ENCODE results near the gene NRM.
"Not testable (repeated sequence)": the region's sequence is repeated elsewhere in the genome, so short reads cannot be mapped to it uniquely, and the experiment has no call there.

The NRM gene

DNA sequence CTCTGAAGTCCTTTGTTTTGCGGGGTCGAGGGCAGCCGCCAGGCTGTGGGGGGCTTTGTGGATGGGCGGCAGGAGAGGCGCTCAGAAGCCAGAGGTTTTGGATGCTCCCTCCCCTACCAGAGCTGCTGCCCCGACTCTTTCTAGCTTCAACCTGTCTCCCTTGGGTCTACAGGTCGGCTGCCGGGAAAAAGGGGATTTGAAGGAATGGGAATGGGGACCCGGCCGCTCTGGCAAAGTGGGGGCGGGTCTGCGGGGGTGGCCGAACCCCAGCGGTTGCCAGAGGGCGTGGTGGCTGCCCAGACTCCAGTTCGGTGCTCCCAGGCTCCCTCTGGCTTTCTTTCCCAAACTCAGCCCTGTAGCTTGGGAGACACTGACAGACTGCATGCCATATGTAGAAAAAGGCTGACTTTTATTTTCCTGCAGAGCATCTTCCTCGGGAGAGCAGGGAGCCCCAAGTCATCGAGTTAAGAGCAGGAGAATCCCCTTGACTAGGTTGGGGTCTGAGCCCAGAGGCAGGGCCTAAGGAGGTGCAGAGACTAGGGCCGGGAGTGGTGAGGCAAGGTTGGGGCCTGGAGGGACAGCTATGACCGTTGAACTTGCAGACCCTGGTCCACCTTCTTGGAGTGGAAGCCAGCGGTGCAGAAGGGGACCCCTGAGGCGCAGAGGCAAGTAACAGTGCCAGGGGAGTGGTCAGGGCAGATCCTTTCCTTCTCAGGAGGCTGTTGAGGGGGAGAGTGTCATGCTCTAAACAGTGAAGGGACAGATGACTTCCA is 2.9 kb downstream of the NRM start:
- peak; percentile 48 for DNase-seq

- peak; percentile 97 for DNase-seq
Observed at GRCh38 chr6:30686908-30687658, 3.7 kb downstream of the NRM start.

DNA sequence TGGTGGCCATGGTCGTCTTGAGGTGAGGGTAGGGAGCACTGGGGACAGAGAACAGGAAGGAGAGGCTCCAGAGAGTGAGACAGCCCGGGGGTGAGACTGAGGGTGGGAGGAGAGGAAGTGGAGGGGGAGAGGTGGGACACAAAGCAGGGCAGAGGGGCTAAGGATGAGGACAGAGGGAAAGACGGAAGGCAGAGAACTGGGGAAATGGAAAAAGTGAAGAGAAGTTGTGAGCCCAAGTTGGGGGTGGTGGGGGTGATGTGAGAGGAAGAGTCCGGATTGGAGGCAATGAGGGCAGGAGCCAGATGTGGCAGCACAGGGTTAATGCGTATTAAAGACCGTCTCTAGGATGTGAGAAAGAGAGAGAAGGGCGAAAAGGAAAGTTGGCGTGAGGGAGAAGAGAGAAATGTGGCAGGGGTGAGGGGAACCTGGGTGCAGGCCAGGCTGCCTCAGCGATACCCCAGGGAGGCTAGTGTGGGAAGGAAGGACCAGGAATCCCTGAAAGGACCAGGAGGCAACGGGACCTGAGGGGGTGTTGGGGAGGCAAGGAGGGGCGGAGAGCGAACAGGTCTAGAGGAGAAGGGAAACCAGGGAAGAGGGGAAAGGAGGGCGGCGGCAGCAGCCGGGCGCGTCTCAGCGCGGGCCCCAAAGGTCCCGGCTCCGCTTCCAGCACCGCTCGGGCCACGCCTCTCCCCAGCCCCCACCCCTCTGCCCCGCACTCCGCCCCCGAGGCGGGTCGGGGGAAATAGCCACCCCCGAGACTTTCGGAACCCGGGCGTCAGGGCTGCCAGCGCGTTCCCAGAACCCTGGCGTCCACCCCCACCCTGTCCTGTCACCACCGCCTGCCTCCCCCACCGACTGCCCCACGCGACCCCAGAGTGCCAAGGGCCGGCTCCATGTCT is 4.5 kb downstream of the NRM start, which contains the start of gene PPP1R18:
PPP1R18 (minus strand) TSS at position 637 of the 899 bp plus-strand sequence; CDS start at position 10, 627 bp downstream.
- peak; percentile 66 for DNase-seq

GRCh38 chr6:30685157-30686008 is 5.4 kb downstream of the NRM start:
- peak; percentile 24 for DNase-seq

GRCh38 chr6:30684386-30685156 is 6.2 kb downstream of the NRM start:
- DNase-seq = peak; percentile 44

DNA sequence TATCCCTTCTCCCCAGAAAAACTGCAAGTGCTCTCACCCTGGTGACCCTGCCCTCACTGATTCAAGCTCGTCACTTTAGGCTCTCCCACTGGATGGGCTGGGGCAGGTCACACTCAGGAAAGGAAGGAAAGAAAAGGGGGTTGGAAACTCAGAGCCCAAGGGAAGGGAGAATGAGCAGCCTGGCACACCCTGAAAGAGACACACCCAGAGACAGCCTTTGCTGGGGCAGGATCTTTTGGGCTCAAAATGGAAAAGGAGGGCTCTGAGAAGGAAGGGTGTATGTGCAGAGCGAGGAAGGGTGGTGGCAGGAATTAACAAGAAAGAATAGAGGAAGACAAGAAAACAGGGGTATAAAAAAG is 6.8 kb downstream of the NRM start:
- DNase-seq = no peak

DNA sequence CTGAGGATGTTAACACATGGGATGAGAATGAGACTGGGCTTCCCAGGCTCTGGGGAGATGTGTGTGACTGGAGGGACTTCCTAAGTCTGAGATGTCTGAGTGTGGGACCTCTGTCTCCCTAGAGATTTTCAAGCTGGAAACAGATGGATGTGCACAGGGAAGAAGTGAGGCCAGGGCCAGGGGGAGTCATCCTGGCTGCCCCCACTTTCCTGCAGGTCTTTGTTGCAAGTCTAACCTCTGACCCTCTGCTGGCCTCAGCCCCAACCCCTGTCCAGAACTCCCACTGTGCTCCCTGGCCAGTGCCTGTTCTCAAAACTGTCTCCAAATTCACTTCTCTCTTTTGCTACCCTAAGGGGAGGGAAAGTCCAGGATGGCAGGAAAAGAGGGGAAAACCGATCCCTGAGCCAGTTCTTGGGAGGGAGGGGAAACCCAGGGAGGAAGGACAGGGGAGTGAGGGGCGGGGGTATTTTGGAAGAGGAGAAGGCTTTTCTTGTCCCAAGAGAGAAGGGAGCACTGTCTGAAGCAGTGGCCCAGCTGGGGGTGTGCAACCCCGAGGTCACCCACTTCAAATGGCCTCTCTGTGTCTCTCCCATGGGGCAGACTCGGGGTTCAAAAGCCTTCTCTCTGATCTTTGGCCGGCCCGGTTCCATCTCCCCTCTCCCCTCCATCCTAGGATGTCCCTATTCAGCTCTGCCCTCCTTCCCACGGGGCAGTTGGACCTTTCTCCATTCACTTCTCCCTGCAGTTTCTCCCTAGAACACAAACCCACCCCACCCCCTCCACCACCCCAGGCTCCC is 7.4 kb downstream of the NRM start:
- no peak for DNase-seq

GRCh38 chr6:30682143-30683117 is 8.4 kb downstream of the NRM start:
- DNase-seq = peak; percentile 93

- no peak for DNase-seq
Observed at GRCh38 chr6:30681766-30682142, 9.0 kb downstream of the NRM start.

DNA sequence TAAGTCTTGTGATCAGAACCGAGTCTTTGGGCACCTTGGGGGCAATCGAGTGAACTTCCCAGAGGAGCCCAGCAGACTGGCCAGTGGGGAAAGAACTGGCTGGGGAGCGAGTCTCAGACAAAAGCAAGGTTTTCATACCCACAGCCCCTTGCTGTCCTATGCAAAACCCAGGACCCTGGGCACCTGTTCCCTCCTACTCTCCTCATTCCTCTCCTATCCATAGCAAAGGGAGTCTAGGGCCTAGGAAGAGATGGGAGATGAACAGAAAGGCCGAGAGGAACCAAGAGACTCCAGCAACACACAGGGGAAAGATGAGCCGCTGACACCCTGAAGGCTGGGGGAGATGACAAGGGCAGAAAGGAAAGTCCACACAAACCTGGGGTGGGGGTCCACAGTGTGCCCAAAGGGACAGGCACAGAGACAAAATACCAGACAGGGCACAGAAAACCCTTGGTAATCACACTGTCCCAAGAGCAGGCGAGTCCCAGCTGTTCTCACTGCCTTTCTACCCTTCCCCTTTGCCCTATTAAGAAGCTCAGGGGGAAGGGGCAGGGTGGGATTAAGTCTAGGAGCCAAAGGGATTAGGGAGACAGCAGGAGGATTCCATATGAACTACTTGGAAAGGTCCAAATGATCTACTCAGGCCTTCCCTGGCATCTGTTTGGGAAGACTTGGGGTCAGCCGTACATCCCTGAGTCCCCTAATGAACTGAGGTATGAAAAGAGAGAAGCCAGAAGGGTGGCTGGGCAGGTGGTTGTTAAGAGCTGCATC is 10.8 kb downstream of the NRM start:
- DNase-seq = no peak

DNA sequence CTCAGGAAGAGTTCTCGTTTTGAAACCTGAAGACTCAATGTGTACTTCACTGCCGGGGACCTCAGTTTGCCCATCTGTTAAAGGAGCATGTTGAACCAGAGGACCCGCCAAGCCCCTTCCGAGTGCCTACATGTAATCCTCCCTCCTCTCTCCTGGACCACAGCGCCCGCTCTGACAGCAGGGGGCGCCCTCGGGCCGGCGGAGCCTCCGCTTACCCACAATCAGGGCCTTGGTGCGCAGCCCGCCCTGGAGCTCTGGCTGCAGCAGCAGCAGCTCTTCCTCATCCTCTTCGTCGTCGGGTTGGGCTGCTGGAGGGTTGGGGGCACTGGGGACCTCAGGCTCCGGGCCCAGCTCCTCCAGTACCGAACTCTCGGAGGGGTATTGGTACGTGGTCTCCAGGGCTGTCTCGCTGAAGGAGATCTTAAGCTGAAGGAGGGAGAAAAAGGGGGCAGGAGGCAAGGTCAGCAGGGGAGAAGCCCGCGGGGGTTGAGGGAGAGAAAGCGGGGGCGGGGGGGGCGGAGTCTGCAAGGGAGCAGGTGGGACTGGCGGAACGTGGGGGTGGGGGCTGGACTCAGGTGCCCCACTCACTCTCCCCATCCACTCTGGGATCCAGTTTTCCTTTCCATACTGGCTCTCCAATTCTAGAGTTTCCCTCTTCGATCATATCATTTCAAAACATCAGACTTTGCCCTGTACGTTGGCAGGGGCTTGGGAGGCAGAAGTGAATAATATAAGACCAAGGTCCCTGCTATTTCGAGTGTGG is 11.6 kb downstream of the NRM start:
- DNase-seq = peak; percentile 75

- DNase-seq = no peak
Observed at GRCh38 chr6:30676660-30677285, 14.0 kb downstream of the NRM start.

DNA sequence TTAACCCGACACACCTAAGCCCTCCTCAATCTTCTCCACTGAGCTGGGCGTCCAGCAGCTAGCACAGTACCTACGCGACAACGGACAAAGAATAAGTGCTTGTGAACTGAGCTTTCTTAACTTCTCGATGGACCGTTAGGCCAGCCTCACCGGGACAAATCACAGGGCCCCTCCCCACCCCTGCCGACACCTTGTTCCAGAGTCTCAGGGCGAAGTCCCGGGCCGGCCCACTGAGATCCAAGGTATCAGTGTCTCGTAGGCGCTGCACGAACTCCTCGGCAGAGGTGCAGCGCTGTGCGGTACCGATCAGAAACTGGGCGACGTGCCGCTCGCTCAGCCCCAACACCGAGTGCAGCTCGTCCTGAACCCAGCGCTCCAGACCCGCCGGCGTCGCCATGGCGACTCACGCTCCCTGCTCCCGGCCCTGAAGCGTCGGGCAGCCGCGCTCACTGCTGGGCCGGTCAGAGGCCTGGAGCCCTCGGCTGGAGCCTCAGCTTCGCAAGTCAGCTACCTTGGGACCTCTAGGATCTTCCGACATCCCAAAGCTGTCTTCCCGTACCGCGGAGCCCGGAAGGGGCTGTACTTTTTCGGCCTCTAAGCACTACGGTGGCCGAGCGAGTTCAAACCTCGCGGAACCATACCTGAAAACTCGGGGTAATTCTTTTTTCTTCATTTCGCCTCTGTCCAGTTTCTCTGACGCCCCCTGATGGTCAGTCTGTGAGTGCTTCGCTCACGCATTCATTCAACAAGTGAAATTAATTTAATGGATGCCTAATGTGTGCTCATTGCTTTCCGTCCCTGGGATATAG is 18.1 kb downstream of the NRM start, which contains the start of gene DHX16:
DHX16 (minus strand) TSS at position 562 of the 809 bp plus-strand sequence; CDS start at position 397, 165 bp downstream.
- DNase-seq = peak; percentile 99

GRCh38 chr6:30670760-30671527 is 19.8 kb downstream of the NRM start:
- no peak for DNase-seq

- DNase-seq = not testable (repeated sequence)
Observed at GRCh38 chr6:30666300-30666699, 24.5 kb downstream of the NRM start.

Data from fibroblast of skin of right quadriceps (primary cell).